H1 (cell line): ENCODE data around the gene C1orf210. TPM values are rescaled to one million over a fixed set of nuclear protein-coding genes. Genes with fewer than 3 reads are reported as not detected.

Experiments
- EZH2 ChIP-seq: fragments of 200-600 bp; sonication (generic); IDR thresholded peaks from 2 replicates; pipeline ENCODE4 v1.7.1; 2012; ENCODE audit warnings: low read depth, mild to moderate bottlenecking, moderate library complexity, low read length, inconsistent platforms; ENCODE audit not compliant: severe bottlenecking
- polyA plus RNA-seq, 7 experiments: library from polyadenylated mRNA; depleted of rRNA in 3 of 7; stranded (reverse) in 5 of 7; unstranded in 2 of 7; fragments of >200 nt in 5 of 7; fragments of 200-250 nt in 2 of 7; gene quantifications; 1 replicate in 5 of 7; 2 replicates in 1 of 7; 4 replicates in 1 of 7; pipeline versions ENCODE4 v1.2.1 to v1.2.3, GENCODE V29; 2011 to 2013; ENCODE audit warnings: missing spikeins in 2 of 7, mixed read lengths in 2 of 7
- total RNA-seq: library from RNA; stranded (reverse); fragmentation: NEBNext Ultra II Directional; extraction: Animal tissue kit (Norgen Biotek cat#: 25700); gene quantifications from 2 replicates; pipeline ENCODE4 v1.2.1, GENCODE V29; 2021

C1orf210 gene
- total and polyA plus RNA-seq, 2 of the 8 experiments (the other 6 are each of a cell fraction or from before 2014, with no cell fraction given) = 12.0 to 27.9 TPM

DNA sequence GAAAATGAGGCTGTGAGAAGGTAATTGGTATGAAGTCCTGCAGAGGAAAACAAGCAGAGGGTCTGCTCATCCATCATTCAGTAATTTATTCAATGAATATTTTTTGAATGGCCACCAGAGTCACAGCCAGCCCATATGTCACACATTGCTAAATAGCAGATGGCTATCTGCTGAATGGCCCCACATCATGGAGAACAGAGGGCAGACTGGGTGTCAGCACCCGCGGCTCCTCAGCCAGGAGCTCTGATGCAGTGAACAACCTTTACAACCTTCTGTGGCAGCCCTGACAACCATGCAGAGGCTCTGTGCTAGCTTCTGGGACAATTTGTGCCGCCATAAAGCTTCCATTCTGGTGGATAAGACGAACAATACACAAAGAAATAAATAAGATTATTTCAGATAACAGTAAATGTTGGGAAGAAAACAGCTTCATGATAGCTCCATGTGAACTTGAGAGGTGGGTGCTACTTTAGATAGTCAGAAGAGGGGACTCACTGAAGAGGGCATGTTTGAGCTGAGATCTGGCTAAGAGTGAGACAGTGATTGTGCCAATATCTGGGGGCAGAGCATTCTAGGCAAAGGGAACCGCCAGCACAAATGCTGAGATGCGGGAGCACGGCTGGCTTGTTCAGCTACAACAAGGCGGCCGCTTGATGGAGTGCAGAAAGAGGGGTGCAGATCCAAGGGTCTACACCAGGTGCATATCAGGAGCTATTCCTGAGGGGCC, 2.8 kb upstream of the C1orf210 start (continued):
- no peak for TF ChIP-seq EZH2
